ENCODE data around the gene RNF217. TPM values are rescaled to one million over a fixed set of nuclear protein-coding genes. Genes with fewer than 3 reads are reported as not detected.
"Not testable (repeated sequence)": the region's sequence is repeated elsewhere in the genome, so short reads cannot be mapped to it uniquely, and the experiment has no call there.

RNF217 gene
- total RNA-seq, 1 donor from 2014 or later, result 17.8 TPM

GRCh38 chr6:125019918-125020317 lies 57.7 kb downstream of the RNF217 start:
- no peak for DNase-seq

DNA sequence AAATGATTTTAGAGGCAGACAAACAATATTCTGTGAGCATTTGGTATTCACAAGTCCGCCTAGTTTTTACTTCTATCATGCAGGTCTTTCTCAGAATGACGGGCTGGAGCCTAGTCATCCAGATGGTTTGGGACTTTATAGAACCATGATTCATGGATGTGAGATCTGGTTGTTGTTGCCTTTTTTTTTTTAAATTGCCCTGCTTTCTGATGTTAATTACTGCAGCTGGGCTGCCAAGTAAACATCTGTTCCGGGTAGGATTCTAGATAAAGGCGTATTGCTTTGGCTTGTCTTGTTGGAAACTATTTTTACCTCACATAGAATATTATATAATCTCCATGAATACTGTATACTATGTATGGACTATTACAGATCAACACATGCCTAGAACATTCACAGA lies 58.1 kb downstream of the RNF217 start:
- DNase-seq, result no peak

GRCh38 chr6:125022391-125022989 lies 60.3 kb downstream of the RNF217 start:
- no peak for DNase-seq

DNA sequence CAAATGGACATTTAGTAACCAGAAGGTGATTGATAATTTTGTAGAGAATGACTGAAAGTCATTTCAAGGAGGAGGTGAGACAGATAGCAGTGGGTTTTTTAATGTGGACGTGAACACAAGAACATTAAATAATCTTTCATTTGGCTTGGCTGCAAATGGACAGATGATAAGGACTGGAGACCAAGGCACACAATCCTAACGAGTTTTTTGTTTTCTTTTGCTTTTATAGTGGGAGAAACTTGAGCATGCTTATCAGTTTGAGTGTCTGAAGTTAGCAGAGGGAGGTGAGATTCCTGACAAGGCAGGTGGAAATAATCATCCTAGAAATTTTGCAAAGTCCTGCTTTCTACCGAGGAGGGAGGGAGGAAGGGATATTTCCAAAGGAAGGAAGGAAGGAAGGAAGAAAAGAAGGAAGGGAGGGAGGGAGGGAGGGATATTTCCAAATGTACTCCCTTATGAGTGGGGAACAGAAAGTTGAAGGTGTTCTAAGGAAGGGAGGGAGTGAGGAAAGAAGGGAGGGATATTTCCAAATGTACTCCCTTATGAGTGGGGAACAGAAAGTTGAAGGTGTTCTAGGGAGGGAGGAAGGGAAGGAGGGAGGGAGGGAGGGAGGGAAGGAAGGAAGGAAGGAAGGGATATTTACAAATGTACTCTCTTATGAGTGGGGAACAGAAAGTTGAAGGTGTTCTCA lies 63.1 kb downstream of the RNF217 start:
- DNase-seq, result no peak

DNA sequence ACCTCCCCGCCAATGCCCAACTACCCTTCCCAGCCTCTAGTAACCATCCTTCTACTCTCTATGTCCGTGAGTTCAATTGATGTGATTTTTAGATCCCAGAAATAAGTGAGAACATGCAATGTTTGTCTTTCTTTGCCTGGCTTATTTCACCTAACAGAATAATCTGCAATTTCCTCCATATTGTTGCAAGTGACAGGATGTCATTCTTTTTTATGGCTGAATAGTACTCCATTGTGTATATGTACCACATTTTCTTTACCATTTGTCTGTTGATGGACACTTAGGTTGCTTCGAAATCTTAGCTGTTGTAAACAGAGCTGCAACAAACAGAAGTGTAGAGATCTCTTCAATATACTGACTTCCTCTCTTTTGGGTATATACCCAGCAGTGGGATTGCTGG lies 65.0 kb downstream of the RNF217 start:
- DNase-seq, result no peak

DNA sequence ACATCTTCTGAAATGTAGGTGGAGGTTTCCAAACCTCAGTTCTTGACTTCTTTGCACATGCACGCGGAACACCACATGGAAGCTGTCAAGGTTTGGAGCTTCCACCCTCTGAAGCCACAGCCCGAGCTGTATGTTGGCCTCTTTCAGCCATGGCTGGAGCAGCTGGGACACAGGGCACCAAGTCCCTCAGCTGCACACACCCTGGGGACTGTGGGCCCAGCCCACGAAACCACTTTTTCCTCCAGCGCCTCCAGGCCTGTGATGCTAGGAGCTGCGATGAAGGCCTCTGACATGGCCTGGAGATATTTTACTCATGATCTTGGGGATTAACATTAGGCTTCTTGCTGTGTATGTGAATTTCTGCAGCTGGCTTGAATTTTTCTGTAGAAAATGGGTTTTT lies 68.7 kb downstream of the RNF217 start:
- no peak for DNase-seq

DNA sequence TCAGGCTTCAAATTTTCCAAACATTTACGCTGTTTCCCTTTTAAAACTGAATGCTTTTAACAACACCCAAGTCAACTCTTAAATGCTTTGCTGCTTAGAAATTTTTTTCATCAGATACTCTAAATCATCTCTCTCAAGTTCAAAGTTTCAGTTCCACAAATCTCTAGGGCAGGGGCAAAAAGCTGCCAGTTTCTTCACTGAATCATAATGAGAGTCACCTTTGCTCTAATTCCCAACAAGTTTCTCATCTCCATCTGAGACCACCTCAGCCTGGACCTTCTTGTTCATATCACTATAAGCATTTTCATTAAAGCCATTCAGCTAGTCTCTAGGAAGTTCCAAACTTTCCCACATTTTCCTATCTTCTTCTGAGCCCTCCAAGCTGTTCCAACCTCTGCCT lies 69.1 kb downstream of the RNF217 start:
- DNase-seq, result no peak

GRCh38 chr6:125034929-125035328 lies 72.7 kb downstream of the RNF217 start:
- DNase-seq, result not testable (repeated sequence)

DNA sequence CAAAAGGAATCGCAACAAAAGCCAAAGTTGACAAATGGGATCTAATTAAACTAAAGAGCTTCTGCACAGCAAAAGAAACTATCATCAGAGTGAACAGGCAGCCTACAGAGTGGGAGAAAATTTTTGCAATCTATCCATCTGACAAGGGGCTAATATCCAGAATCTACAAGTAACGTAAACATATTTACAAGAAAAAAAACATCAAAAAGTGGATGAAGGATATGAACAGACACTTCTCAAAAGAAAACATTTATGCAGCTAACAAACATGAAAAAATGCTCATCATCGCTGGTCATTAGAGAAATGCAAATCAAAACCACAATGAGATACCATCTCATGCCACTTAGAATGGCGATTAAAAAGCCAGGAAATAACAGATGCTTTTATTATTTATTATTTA lies 74.2 kb downstream of the RNF217 start:
- not testable (repeated sequence) for DNase-seq

GRCh38 chr6:125037827-125038226 lies 75.6 kb downstream of the RNF217 start:
- no peak for DNase-seq

DNA sequence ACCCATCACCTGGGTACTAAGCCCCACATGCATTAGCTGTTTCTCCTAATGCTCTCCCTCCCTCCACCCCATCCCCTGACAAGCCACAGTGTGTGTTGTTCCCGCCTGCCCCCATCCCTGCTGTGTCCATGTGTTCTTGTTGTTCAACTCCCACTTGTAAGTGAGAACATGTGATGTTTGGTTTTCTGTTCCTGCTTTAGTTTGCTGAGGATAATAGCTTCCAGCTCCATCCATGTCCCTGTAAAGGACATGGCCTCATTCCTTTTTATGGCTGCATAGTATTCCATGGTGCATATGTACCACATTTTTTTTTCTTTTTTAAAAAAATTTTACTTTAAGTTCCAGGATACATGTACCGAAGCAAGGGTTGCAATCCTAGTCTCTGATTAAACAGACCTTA lies 76.7 kb downstream of the RNF217 start:
- DNase-seq, result no peak

DNA sequence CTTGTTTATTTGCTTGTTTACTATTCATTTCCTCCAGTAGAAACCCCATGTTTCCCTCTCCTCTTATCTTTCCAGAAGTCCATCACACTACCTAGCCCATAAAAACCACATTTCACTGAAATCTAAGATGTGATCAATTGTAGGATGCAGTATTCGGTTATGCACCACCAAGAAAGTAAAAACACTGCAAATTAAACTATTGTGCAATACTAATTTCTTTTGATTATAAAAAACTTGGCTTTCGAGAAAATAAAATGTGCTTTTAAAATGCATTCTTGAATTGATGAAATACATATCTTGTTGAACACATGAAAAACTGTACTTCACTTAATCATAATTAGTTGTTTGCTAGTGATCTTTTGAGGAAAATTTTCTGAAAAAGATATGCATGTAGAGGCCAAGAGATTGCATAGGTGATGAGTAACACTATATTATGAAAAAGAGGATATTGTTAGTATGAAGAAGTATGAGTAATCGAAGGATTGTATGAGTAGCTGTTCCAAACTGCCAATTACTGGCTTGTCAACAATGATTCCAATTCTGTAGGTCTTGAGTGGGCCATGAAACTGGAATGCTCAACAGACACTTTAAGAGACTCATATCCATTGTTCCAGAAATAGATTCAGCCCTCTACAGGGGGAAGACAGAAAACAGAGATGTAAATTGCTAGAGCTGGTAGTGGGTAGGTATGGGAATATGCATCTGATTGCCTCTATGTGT lies 79.7 kb downstream of the RNF217 start:
- DNase-seq, result no peak

GRCh38 chr6:125044066-125044465 lies 81.8 kb downstream of the RNF217 start:
- DNase-seq, result no peak

GRCh38 chr6:125044667-125045066 lies 82.4 kb downstream of the RNF217 start:
- DNase-seq, result no peak

DNA sequence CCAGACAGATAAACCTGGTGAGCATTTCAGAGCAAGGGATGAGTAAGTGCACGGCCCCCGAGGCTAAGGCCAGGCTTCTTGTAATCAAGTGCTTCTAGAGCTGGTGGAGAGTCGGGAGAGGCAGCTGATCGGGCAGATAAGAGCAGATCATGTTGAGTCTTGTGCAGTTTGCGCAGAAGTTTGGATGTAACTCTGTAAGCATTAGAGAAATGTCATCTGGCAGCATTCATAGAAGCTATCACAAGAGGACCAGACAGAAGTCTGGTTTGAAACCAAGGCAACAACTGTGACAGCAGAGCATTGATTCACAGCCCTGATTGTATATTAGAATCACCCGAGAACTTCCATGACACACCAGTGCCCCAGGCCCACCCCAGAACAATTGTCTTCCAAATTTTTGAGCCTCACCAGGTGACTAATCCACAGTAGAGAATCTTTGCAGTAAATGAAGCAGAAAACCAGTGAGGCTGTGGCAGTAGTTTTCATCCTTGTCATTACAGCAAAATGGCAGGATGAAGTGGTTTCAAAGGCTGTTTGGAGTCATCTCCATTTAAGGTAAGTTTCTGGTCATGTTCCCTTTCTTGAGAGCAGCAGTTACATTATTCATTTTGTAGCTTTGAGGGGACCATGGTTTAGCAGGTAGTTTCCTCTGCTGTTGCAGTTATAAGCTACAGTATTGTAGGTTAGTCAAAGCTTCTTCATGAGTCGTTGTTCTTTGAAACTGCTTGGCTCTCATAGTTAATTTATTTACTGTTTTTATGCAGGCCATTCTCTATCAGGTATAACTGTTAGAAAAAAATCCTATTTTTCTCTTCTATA lies 84.1 kb downstream of the RNF217 start:
- DNase-seq, result no peak

GRCh38 chr6:125048274-125048673 lies 86.0 kb downstream of the RNF217 start:
- DNase-seq, result no peak

GRCh38 chr6:125050663-125051318 lies 88.6 kb downstream of the RNF217 start:
- no peak for DNase-seq

GRCh38 chr6:125053809-125054208 lies 91.6 kb downstream of the RNF217 start:
- DNase-seq, result no peak

GRCh38 chr6:125054331-125054730 lies 92.1 kb downstream of the RNF217 start:
- no peak for DNase-seq

DNA sequence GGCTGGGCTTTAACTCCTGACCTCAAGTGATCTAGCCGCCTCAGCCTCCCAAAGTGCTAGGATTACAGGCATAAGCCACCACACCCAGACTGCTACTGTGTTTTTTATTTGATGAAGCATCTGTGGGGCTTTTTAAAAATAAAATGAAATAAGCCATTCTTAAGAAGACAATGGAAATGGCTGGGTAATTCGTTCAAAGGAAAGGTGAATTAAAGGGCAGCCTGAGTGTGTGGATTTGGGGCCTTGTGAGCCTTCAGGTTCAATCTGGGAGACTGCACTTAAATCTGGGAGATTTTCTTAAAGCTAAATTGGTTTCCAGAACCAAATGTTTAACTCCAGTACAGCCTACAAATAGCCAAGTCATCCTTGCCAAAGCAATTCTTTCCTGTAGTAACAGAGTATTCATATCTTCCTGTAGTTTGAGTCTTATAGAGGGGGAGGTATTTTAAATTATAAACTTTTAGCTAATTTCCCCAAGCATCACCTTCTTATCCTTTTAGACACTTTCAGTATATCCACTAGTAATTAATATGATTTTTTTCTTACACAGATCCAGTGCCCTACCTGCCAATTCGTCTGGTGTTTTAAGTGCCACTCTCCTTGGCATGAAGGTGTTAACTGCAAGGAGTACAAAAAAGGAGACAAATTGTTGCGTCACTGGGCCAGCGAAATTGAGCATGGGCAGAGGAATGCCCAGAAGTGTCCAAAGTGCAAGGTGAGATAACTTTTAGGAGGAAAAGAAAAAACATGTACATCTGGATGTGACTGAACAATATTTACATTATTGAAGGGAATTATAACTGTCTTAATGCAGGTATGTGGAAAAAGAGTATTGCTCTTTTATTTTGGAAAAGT lies 95.4 kb downstream of the RNF217 start:
- DNase-seq, result no peak

GRCh38 chr6:125058546-125058945 lies 96.3 kb downstream of the RNF217 start:
- no peak for DNase-seq

Data from occipital lobe (tissue), 2 donors.